ENCODE results near the gene MOK.
"Not testable (repeated sequence)": the region's sequence is repeated elsewhere in the genome, so short reads cannot be mapped to it uniquely, and the experiment has no call there.

The MOK gene

GRCh38 chr14:102320671-102321455 lies 15.9 kb upstream of the MOK start:
- no peak for DNase-seq

GRCh38 chr14:102320033-102320660 lies 15.2 kb upstream of the MOK start:
- peak; percentile 53 for DNase-seq

- peak; percentile 95 for DNase-seq
Measured at GRCh38 chr14:102319351-102320032, 14.5 kb upstream of the MOK start, which contains the start of gene ZNF839. Gene ZNF839, plus strand, starts transcription at chr14:102319746. Its CDS starts 20 bp downstream, at chr14:102319766.

- no peak for DNase-seq
Measured at GRCh38 chr14:102318781-102319276, 13.9 kb upstream of the MOK start.

GRCh38 chr14:102317564-102318248 lies 12.7 kb upstream of the MOK start:
- DNase-seq, result peak; percentile 35

GRCh38 chr14:102316743-102317563 lies 12.0 kb upstream of the MOK start:
- peak; percentile 96 for DNase-seq

- DNase-seq, result peak; percentile 75
Measured at GRCh38 chr14:102316338-102316742, 11.4 kb upstream of the MOK start.

- DNase-seq, result no peak
Measured at GRCh38 chr14:102315121-102315520, 10.2 kb upstream of the MOK start.

- DNase-seq, result peak; percentile 83
Measured at GRCh38 chr14:102314242-102315011, 9.5 kb upstream of the MOK start.

- no peak for DNase-seq
Measured at GRCh38 chr14:102303664-102304063, 1.3 kb downstream of the MOK start.

GRCh38 chr14:102298303-102299070 lies 6.5 kb downstream of the MOK start:
- DNase-seq, result not testable (repeated sequence)

- no peak for DNase-seq
Measured at GRCh38 chr14:102297436-102298170, 7.4 kb downstream of the MOK start.

GRCh38 chr14:102295270-102295669 lies 9.7 kb downstream of the MOK start:
- no peak for DNase-seq

- no peak for DNase-seq
Measured at GRCh38 chr14:102293781-102294180, 11.2 kb downstream of the MOK start.

GRCh38 chr14:102292441-102292840 lies 12.5 kb downstream of the MOK start:
- DNase-seq, result no peak

GRCh38 chr14:102288139-102288538 lies 16.8 kb downstream of the MOK start:
- DNase-seq, result no peak

GRCh38 chr14:102285106-102285505 lies 19.9 kb downstream of the MOK start:
- no peak for DNase-seq

- no peak for DNase-seq
Measured at GRCh38 chr14:102283631-102284129, 21.3 kb downstream of the MOK start.

- DNase-seq, result no peak
Measured at GRCh38 chr14:102282751-102283465, 22.1 kb downstream of the MOK start.

All from COR-L47 (cell line).